ENCODE data around the gene RAB37. TPM values are rescaled to one million over a fixed set of nuclear protein-coding genes. Genes with fewer than 3 reads are reported as not detected.

The RAB37 gene
- total and polyA plus RNA-seq, 2 of the 8 experiments (the other 6 are each of a cell fraction or from before 2014, with no cell fraction given): 5.5 to 6.1 TPM

- Histone ChIP-seq H4K8ac (ENCODE audit: extremely low read depth, insufficient read depth, low read length) (no peak overlapping the region), H2AK5ac (ENCODE audit: low read depth, low read length) (no peak overlapping the region), H3K9me3 (ENCODE audit: insufficient read depth in 2 of 2, low read depth in 1 of 2, low read length in 1 of 2) (no peaks in the 10 kb centered on the region), H4K20me1 (replicated peaks in 1 of 2; ENCODE audit: control insufficient read depth in 1 of 2, insufficient read depth in 2 of 2, low read length in 2 of 2) (peaks cover 7 to 10% of the 10 kb centered on the region in 2 experiments), H3K18ac (ENCODE audit: extremely low read depth, low read length) (no peak overlapping the region), H4K91ac (replicated peaks; ENCODE audit: insufficient read length, low read length) (no peak overlapping the region), H2BK15ac (ENCODE audit: low read length) (no peak overlapping the region), H3K27me3 (replicated peaks in 1 of 4; ENCODE audit: control insufficient read depth in 3 of 4, extremely low read depth in 1 of 4, insufficient read depth in 3 of 4, low read length in 3 of 4) (no peaks in the 10 kb centered on the region), H2AFZ (ENCODE audit: low read length) (no peak overlapping the region), H3K4me3 (ENCODE audit: extremely low read depth in 1 of 4, insufficient read depth in 2 of 4, low read depth in 3 of 4, low read length in 4 of 4) (no peak overlapping the region), H3K23ac (ENCODE audit: insufficient read length) (no peak overlapping the region), H2BK5ac (ENCODE audit: low read depth, low read length) (no peak overlapping the region), H3K4me2 (ENCODE audit: insufficient read depth in 1 of 2, low read depth in 2 of 2, low read length in 2 of 2) (no peak overlapping the region), H3K79me2 (ENCODE audit: control insufficient read depth in 1 of 2, insufficient read depth in 2 of 2, low read length in 2 of 2) (peaks cover 0 to 13% of the 10 kb centered on the region in 2 experiments; a peak in 2 of 4 replicates), H3K79me1 (ENCODE audit: low read depth, low read length) (0 out of 2 replicates have a peak, but pooled peaks cover 4% of the 10 kb centered on the region), H2BK120ac (replicated peaks; ENCODE audit: low read depth, low read length) (no peak overlapping the region), H3K14ac (ENCODE audit: insufficient read length) (no peak overlapping the region), H3K27ac (ENCODE audit: low read depth, low read length) (no peak overlapping the region), H3K9ac (replicated peaks in 1 of 4; ENCODE audit: extremely low read depth in 1 of 4, low read depth in 3 of 4, low read length in 3 of 4) (no peak overlapping the region), H3K4me1 (replicated peaks in 1 of 4; ENCODE audit: control insufficient read depth in 3 of 4, insufficient read depth in 4 of 4, low read length in 3 of 4) (peaks cover 0 to 5% (median 2%) of the 10 kb centered on the region in 4 experiments; a peak in 4 of 7 replicates), H3K4ac (replicated peaks; ENCODE audit: insufficient read length, low read depth, low read length) (no peak overlapping the region), H3K56ac (replicated peaks; ENCODE audit: insufficient read length, low read depth, low read length) (no peak overlapping the region), H4K5ac (ENCODE audit: insufficient read length, low read depth, low read length) (no peak overlapping the region), H3K36me3 (ENCODE audit: control insufficient read depth in 2 of 4, insufficient read depth in 4 of 4, low read length in 3 of 4) (peaks cover 2 to 37% (median 19%) of the 10 kb centered on the region in 4 experiments; a peak in 6 of 8 replicates), H2BK20ac (ENCODE audit: low read length) (no peak overlapping the region), H3K23me2 (ENCODE audit: low read depth, low read length) (peaks cover 9% of the 10 kb centered on the region), H2BK12ac (ENCODE audit: low read depth, low read length) (no peak overlapping the region)
- 92% methylated on average over 13 of the region's 13 CpGs; no CpG with 5 or more reads in 1 of the 2 experiments for WGBS, 2 experiments (ENCODE audit: extremely low coverage in 1 of 2, insufficient coverage in 1 of 2, insufficient read length in 1 of 2, insufficient replicate concordance in 2 of 2, low coverage in 1 of 2, low lambda C conversion rate in 2 of 2, missing lambda C conversion rate in 1 of 2)
- POLR2A ChIA-PET (ENCODE audit: partially characterized antibody): interaction anchor here (0.8 to 5.6 kb wide), 7 partner anchors 12 to 76 kb away, joined by 3 to 54 read pairs (median 10); partner anchors contain the start of genes NHERF1 and RAB37
- CTCF ChIA-PET (ENCODE audit: partially characterized antibody): interaction anchor here (1.2 to 99.6 kb wide), 9 partner anchors 10 to 115 kb away, joined by 3 to 2981 read pairs (median 23); partner anchors contain the start of genes FDXR, GRIN2C, NHERF1 and RAB37
- no peak for FAIRE-seq
- DNase-seq (ENCODE audit: low read depth in 1 of 2, low spot score in 2 of 2): no peak
- no peak for TF ChIP-seq TAF1 (IDR thresholded peaks at IDR 0.05; ENCODE audit: low read depth, low read length)
- no peak for TF ChIP-seq KDM1A (IDR thresholded peaks at IDR 0.05; ENCODE audit: borderline replicate concordance, low read length)
- no peak for TF ChIP-seq MAFK (IDR thresholded peaks at IDR 0.05; ENCODE audit: low read depth, low read length)
- TF ChIP-seq EP300 (IDR thresholded peaks at IDR 0.05; ENCODE audit: borderline replicate concordance in 1 of 2, low read depth in 2 of 2, low read length in 2 of 2): no peak
- TF ChIP-seq SRF (IDR thresholded peaks at IDR 0.05; ENCODE audit: low read depth, low read length): no peak
- TF ChIP-seq TCF12 (IDR thresholded peaks at IDR 0.05; ENCODE audit: low read depth, low read length): no peak
- no peak for TF ChIP-seq POLR2AphosphoS5 (IDR thresholded peaks at IDR 0.05; ENCODE audit: low read depth, low read length)
- no peak for TF ChIP-seq RBBP5 (IDR thresholded peaks at IDR 0.05; ENCODE audit: borderline replicate concordance, low read depth, low read length)
- no peak for TF ChIP-seq JUND (IDR thresholded peaks at IDR 0.05; ENCODE audit: low read length)
- TF ChIP-seq SAP30 (IDR thresholded peaks at IDR 0.05; ENCODE audit: insufficient read depth, insufficient replicate concordance, low read length): no peak
- no peak for TF ChIP-seq RFX5 (IDR thresholded peaks at IDR 0.05; ENCODE audit: borderline replicate concordance, low read depth, low read length)
- TF ChIP-seq USF2 (IDR thresholded peaks at IDR 0.05; ENCODE audit: low read length): no peak
- TF ChIP-seq BACH1 (IDR thresholded peaks at IDR 0.05; ENCODE audit: low read length): no peak
Observed at GRCh38 chr17:74772053-74772452, 35.0 kb downstream of the RAB37 start.

Measured in H1 (cell line).